ENCODE results near the gene QPCTL.

Gene QPCTL

DNA sequence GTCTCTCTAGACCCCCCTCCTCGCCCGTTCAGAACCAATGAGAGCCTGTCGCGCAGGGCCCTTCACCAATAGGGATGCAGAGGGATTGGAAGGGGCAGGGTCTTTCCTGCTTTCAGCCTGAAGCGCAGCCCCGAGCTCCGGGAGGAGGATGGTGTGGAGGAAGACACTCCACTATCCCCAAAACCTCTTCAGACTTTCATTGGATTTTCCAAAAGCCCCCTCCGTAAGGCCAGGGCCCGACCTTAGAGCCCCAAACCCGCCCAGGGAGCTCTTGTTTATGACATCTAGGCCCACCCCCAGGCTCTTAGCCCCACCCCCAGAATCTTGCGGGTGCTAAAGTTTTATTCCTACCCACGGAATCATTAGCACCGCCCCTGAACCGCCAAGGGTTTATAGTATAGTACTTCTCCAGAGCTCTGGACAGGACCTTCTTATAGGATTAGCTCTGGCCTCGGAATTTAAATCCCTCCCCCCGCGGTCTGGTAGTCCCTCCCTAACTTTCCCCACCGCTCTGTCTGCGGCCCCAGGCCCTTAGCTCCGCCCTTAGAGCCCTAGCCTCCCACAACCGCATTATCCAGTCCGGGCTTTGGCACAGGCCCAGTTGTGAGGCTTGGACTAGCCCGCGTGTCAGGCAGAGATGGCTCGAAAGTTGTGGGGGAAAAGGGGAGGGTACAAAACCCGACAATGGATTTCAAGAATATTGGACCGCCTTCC is 46.7 kb upstream of the QPCTL start:
- H3K4me3 ChIP-seq (ENCODE audit: low read depth in 1 of 2, low read length in 1 of 2), result no peak overlapping the region

DNA sequence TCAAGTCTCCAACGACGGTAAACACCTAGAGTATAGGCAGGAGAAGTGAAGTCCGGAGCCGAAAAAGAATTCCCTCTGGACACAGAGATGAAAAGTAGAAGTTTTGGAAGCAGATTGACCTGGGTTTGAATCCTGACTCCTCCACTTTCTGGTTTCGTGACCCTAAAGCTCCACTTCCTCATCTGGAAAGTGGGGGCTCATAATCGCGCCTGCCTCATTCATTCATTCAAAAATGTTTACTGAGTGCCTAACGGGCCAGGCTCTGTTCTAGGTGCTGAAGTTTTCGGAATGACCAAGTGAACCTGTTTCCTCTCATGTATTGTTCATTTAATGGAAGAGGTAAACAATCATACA is 46.1 kb upstream of the QPCTL start:
- no peak overlapping the region for H3K4me3 ChIP-seq (ENCODE audit: low read depth in 1 of 2, low read length in 1 of 2)
- TF ChIP-seq CTCF (IDR thresholded peaks at IDR 0.05), result no peak
- no peak overlapping the region for H3K27ac ChIP-seq
- H3K4me1 ChIP-seq (ENCODE audit: control insufficient read depth in 1 of 2, insufficient read depth in 1 of 2, low read depth in 1 of 2, low read length in 1 of 2), result peaks cover 27 to 28% of the 10 kb centered on the region in 2 experiments
- no peaks in the 10 kb centered on the region for H3K9me3 ChIP-seq
- peaks cover 57% of the 10 kb centered on the region for H3K27me3 ChIP-seq
- no peaks in the 10 kb centered on the region for H3K36me3 ChIP-seq

More for the DNA sequence above, 46.7 kb upstream of the QPCTL start:
- Histone ChIP-seq H3K27me3 (peaks cover 57% of the 10 kb centered on the region), H3K4me1 (ENCODE audit: control insufficient read depth in 1 of 2, insufficient read depth in 1 of 2, low read depth in 1 of 2, low read length in 1 of 2) (peaks cover 32 to 33% of the 10 kb centered on the region in 2 experiments), H3K27ac (no peak overlapping the region), H3K9me3 (no peaks in the 10 kb centered on the region), H3K36me3 (no peaks in the 10 kb centered on the region)
- no peak for TF ChIP-seq CTCF (IDR thresholded peaks at IDR 0.05)

DNA sequence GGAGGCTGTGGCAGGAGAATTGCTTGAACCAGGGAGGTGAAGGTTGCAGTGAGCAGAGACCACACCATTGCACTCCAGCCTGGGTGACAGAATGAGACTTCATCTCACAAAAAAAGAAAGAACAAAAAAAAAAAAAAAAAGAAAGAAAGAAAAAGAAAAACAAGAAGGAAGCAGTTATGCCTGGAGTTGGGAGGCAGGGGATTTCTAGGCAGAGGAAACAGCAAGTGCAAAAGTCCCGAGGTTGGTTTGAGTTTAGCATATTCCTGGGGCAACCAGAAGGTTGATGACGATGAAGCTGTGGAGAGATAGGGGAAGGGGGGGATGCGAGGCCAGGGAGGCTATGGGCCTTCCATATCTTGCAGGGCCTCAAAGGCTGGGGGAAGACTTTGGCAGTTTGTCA is 41.7 kb upstream of the QPCTL start:
- no peak for TF ChIP-seq CTCF (IDR thresholded peaks at IDR 0.05)
- H3K36me3 ChIP-seq, result no peaks in the 10 kb centered on the region
- peaks cover 4 to 5% of the 10 kb centered on the region in 2 experiments for H3K4me1 ChIP-seq (ENCODE audit: control insufficient read depth in 1 of 2, insufficient read depth in 1 of 2, low read depth in 1 of 2, low read length in 1 of 2)
- H3K27ac ChIP-seq, result no peak overlapping the region
- H3K4me3 ChIP-seq (ENCODE audit: low read depth in 1 of 2, low read length in 1 of 2), result no peak overlapping the region
- no peaks in the 10 kb centered on the region for H3K9me3 ChIP-seq
- H3K27me3 ChIP-seq, result peaks cover 39% of the 10 kb centered on the region

DNA sequence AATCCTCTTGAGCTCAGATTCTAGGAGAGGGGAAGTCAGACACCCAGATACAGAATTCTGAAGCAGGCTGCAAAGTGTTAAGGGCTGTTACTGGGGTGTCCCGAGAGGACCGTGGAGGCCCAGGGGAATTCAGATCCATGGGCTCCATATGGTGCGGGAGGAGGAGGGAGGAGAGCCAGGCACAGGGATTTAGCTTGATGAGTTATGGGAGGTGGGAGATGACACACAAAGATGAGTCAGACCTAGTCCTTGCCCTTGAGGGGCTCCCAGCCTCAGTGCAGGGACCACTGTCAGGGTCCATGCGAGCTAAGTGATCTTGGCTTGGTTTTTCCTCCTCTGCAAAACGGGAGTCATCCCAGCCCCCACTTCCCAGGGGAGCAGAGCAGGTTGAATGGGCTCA is 38.8 kb upstream of the QPCTL start:
- Histone ChIP-seq H3K36me3 (no peaks in the 10 kb centered on the region), H3K4me3 (ENCODE audit: low read depth in 1 of 2, low read length in 1 of 2) (no peak overlapping the region)
- no peak for TF ChIP-seq CTCF (IDR thresholded peaks at IDR 0.05)

GRCh38 chr19:45655073-45655472 is 37.4 kb upstream of the QPCTL start:
- Histone ChIP-seq H3K36me3 (no peaks in the 10 kb centered on the region), H3K27me3 (peaks cover 35% of the 10 kb centered on the region), H3K9me3 (no peaks in the 10 kb centered on the region), H3K4me3 (ENCODE audit: low read depth in 1 of 2, low read length in 1 of 2) (no peak overlapping the region), H3K27ac (no peak overlapping the region), H3K4me1 (ENCODE audit: control insufficient read depth in 1 of 2, insufficient read depth in 1 of 2, low read depth in 1 of 2, low read length in 1 of 2) (no peaks in the 10 kb centered on the region)
- TF ChIP-seq CTCF (IDR thresholded peaks at IDR 0.05), result no peak

More for the DNA sequence above, 38.8 kb upstream of the QPCTL start:
- Histone ChIP-seq H3K27me3 (peaks cover 26% of the 10 kb centered on the region), H3K9me3 (no peaks in the 10 kb centered on the region), H3K27ac (no peak overlapping the region), H3K4me1 (ENCODE audit: control insufficient read depth in 1 of 2, insufficient read depth in 1 of 2, low read depth in 1 of 2, low read length in 1 of 2) (no peaks in the 10 kb centered on the region)

All from neutrophil (primary cell).